ENCODE data around the gene FKBP5. TPM values are rescaled to one million over a fixed set of nuclear protein-coding genes. Genes with fewer than 3 reads are reported as not detected.

Gene FKBP5
- total and polyA plus RNA-seq, 5 experiments from 2014 or later = 75.4 to 297 (median 108) TPM

Small RNA genes lying within 50 kb of the gene (microRNA-seq; reads per million reads assigned to microRNA genes)
- gene MIR5690 (ENCODE audit: borderline microRNAs expressed) = 18.1 reads per million, percentile 41 among the genes with 10 or more reads in this experiment

Other genes with a start within 250 kb of the FKBP5 start
- 1 to 10 TPM; 9.0 to 9.3 TPM for gene FANCE, start 236.6 kb downstream of the FKBP5 start, total RNA-seq
- 1 to 10 TPM; 3.2 to 5.5 (median 3.3) TPM for gene FANCE, start 236.6 kb downstream of the FKBP5 start, polyA plus RNA-seq
- 1,000 to 10,000 TPM; 2,013 to 2,044 TPM for gene RPL10A, start 220.5 kb downstream of the FKBP5 start, total RNA-seq
- gene RPL10A, start 220.5 kb downstream of the FKBP5 start, polyA plus RNA-seq = 1,000 to 10,000 TPM; 1,376 to 1,445 (median 1,413) TPM
- under 1 TPM; 0.47 to 0.58 TPM for gene TEAD3, start 191.8 kb downstream of the FKBP5 start, total RNA-seq
- gene TEAD3, start 191.8 kb downstream of the FKBP5 start, polyA plus RNA-seq = under 1 TPM; 0.05 to 0.16 (median 0.15) TPM
- not detected for gene TULP1, start 176.0 kb downstream of the FKBP5 start, total RNA-seq
- not detected for gene TULP1, start 176.0 kb downstream of the FKBP5 start, polyA plus RNA-seq
- 1 to 10 TPM; 1.9 to 2.0 TPM for gene ARMC12, start 48.1 kb upstream of the FKBP5 start, total RNA-seq
- 1 to 10 TPM in 2 of 3 donors, under 1 TPM in 1; 0.30 to 1.3 (median 1.2) TPM for gene ARMC12, start 48.1 kb upstream of the FKBP5 start, polyA plus RNA-seq
- not detected for gene CLPSL2, start 87.7 kb upstream of the FKBP5 start, total RNA-seq
- not detected for gene CLPSL2, start 87.7 kb upstream of the FKBP5 start, polyA plus RNA-seq
- not detected for gene CLPSL1, start 92.1 kb upstream of the FKBP5 start, total RNA-seq
- gene CLPSL1, start 92.1 kb upstream of the FKBP5 start, polyA plus RNA-seq = not detected
- gene CLPS, start 108.4 kb upstream of the FKBP5 start, total RNA-seq = not detected
- gene CLPS, start 108.4 kb upstream of the FKBP5 start, polyA plus RNA-seq = not detected
- gene LHFPL5, start 116.4 kb upstream of the FKBP5 start, total RNA-seq = not detected
- not detected for gene LHFPL5, start 116.4 kb upstream of the FKBP5 start, polyA plus RNA-seq
- gene SRPK1, start 232.2 kb upstream of the FKBP5 start, total RNA-seq = 10 to 100 TPM; 48.0 to 53.4 TPM
- gene SRPK1, start 232.2 kb upstream of the FKBP5 start, polyA plus RNA-seq = 10 to 100 TPM; 28.2 to 40.8 (median 40.3) TPM

All from naive thymus-derived CD8-positive, alpha-beta T cell (primary cell).